Activated naive CD8-positive, alpha-beta T cell treated with anti-CD3 and anti-CD28 coated beads, Interleukin-2, amount 50 U/mL, for 16 hours (primary cell): ENCODE data around the gene NAXD.
"Not testable (repeated sequence)": the region's sequence is repeated elsewhere in the genome, so short reads cannot be mapped to it uniquely, and the experiment has no call there.

Experiments
- DNase-seq: peaks from one replicate; pipeline ENCODE4 v3.0.0-alpha.2; 2020; ENCODE audit warnings: low read depth, low spot score

The NAXD gene

GRCh38 chr13:110627761-110628476 lies 12.6 kb downstream of the NAXD start:
- no peak for DNase-seq

DNA sequence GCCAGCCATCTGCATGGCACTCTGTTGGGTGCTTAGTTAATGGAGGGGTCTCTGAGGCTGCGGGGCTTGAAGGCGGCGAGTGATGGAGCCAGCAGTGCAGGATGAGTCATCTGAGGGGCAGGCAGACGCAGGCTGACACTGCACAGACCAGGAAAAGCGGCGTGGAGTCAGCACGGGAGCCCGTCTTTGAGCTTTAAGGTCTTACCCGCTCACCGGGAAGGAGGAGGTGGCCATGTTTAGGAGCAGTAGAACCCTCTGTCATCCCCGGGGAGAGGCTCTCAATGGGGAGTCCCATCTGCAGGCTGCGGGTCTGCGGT lies 13.1 kb downstream of the NAXD start:
- no peak for DNase-seq

DNA sequence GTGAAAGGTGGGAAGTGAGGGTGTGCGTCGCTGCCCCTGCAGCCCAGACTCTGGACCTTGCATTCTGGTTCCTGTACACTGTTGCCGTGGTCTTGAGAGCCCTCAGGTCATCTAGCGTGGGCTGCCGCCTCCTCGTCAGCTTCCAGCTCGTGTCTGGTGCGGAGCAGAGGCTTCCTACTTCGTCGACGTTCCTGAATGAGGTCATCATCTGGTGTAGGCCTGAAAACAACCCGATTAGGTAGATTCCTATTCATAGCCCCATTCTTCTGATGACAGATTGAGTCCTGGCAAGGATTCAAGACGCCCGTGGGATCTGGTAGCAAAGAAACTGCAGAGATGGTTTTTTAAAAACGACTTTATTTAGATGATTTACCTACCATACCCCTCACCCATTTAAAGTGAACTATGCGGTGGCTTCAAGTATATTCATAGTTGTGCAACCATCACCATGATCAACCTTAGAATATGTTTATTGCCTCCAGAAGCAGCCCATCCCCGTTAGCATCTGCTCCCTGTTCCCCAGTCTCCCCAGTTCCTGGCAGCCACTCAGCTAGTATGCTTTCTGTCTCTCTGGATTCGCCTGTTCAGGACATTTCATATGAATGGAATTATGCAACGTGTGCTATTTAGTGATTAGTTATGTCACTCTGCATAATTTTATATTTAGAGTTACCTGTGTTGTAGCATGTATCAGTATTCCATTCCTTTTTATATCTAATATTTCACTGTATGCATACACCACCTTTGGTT lies 13.8 kb downstream of the NAXD start:
- no peak for DNase-seq

GRCh38 chr13:110629735-110630134 lies 14.4 kb downstream of the NAXD start:
- no peak for DNase-seq

GRCh38 chr13:110630566-110631119 lies 15.3 kb downstream of the NAXD start:
- DNase-seq = no peak

GRCh38 chr13:110632255-110632654 lies 16.9 kb downstream of the NAXD start:
- not testable (repeated sequence) for DNase-seq

DNA sequence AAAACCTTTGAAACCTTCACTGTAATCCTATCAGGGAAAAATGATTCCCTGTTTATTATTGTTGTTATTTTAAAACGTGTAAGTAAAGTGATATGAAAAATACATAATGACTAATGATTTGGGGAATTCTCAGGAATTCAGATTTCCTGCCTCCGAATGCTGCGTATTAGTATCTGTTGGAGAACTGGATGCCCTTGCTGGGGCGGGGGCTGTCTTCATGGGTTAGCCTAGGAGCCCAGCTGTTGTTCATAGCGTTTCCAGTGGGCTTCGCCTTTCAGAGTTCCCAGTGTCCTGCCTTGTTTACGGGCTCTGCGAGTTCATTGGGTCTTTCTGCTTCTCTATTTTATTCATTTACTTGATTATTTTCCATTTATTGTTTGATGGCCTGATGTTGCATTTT lies 18.4 kb downstream of the NAXD start:
- DNase-seq = no peak

GRCh38 chr13:110634558-110634957 lies 19.2 kb downstream of the NAXD start:
- DNase-seq = no peak

DNA sequence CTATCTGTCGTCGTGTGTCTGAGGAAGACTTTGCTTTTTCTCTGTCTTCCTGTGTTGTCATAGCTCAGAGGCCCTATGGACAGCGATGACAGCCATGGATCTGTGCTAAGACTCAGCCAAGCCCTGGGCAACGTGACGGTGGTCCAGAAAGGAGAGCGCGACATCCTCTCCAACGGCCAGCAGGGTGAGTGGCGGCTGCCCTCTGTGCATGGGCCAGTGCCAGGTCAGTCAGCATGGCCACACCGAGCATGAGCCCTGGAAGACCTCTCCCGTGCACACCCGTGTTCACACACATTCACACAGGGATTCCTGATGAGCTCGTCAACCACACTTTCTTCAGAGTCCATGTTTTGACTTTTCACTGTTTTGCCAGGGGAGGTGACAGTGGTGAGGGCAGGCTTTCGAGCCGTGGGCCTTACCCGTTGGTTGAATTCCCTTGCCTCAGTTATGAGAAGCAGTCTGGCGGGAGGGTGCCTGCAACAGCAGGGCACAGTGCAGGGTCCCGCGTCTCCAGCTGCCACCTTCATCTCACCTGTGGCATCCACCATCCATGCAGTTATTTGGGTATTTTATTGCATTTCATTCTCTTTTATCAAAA lies 20.2 kb downstream of the NAXD start:
- no peak for DNase-seq

DNA sequence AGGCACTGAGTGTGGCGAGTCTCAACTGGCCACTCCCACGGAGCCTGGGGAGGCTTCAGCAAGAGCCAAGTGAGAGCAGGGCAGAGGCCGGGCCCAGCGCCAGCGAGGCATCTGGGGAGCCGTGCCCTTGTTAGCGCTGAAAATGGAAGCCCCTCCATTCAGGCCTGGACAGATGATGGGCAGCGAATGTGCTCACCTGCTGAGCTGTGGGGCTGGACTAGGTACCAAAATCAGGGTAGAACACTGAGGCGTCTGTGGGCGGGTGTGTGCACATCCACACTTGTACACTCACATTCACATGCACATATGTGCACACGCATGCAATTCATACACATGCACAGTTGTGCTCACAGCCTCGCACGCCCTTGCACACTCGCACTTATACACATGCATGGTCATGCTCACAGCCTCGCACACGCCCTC lies 20.7 kb downstream of the NAXD start:
- DNase-seq = no peak

DNA sequence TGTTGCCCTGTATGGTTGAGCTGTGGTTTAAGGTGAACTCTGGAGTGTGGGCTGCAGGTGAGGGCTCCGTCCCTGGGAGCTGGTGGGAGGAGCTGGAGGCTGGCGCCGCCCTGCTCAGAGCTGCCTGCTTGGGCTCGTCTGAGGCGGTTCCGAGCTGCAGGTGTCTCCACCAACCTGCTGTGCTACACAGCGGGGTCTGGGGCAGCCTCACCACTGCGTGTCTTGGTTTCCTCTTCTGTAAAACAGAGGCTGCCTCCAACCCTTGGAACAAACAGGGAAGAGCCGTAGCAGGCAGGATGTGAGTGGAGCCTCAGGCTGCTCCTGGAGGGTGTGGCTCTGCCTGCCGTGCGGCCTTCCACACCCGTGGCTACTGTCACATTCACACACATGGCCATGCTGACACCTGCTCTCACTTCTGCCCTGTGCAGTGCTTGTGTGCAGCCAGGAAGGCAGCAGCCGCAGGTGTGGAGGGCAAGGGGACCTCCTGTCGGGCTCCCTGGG lies 21.4 kb downstream of the NAXD start:
- DNase-seq = no peak

- DNase-seq = no peak
Measured at GRCh38 chr13:110637275-110637674, 21.9 kb downstream of the NAXD start.

GRCh38 chr13:110637747-110638146 lies 22.4 kb downstream of the NAXD start:
- DNase-seq = no peak

GRCh38 chr13:110638257-110638656 lies 22.9 kb downstream of the NAXD start:
- no peak for DNase-seq

GRCh38 chr13:110638814-110639806 lies 23.8 kb downstream of the NAXD start:
- DNase-seq = no peak

- DNase-seq = no peak
Measured at GRCh38 chr13:110639935-110640334, 24.6 kb downstream of the NAXD start.

GRCh38 chr13:110640591-110641029 lies 25.3 kb downstream of the NAXD start:
- DNase-seq = no peak

GRCh38 chr13:110641055-110642015 lies 26.0 kb downstream of the NAXD start:
- DNase-seq = no peak

DNA sequence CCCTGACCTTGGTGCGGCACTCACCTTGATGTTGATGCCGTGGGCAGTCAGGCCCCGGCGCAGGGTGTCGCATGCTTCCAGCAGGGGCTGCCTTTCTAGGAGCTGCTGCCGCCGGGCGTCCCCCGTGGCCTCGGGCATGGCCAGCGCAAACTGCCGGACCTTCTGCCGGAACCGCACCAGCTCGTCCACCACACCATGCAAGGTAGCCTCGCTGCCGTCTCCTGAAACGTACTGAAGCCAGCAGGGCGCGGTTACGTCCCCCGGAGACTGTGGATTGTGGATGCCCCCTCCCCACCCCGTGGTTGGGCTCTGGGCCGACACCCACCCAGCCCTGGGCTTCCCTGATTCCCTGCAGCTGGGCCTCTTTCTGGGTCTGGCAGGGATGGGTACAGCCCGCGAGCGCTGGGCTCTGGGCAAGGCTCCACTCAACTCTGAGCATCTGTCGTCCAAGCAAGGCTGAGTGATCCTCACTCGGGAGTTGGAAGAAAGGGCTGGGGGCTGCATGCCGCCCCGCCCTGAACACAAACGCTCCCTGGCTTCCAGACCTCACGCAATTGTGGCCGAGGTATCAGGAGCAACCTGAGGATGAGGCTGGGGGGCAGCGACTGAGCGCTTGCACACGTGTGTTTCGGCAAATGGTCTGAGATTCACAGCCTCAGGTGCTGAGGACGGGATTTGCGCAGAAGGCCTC lies 27.1 kb downstream of the NAXD start:
- DNase-seq = no peak
